ENCODE measurements around the gene GPR55.
A peak's percentile ranks its signal among the peaks of the same experiment; 100 is the strongest.

GPR55 gene

DNA sequence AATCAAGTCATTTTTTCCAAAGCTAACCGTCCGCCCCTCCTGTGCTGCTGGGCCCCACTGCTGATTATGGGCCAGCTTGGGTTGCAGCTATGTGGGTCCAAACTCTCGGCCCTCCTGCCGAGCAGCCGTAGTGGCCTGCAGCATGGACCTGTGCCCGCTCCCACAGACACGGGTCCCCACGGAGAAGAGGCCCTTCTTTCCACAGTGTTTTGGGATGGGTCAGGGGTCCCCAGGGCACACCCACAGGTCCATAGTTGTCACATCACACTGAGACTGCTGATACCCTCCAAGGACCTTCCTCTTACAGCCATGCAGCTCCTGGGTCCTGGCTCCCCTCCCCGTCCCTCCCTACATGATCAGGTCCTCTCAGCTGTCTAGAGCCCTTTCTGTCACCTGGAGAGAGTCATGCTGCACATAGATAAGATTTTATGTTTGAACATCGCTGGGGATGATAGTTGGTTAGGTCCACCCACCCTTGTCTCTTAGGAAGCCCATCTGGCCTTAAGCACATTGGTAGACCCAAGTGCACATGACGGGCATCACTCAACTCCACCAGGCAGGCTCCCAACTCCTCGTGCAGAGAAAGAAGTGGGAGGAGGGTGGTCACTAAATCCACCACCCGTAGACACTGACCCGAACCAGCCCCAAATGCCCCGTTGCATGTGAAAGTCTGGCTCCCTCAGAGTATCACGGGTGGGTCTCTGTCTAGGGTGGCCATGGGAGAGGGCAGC is 17.5 kb downstream of the GPR55 start:
- Histone ChIP-seq H3K4me1 (ENCODE audit: control insufficient read depth, insufficient read depth, low read length, poor library complexity, severe bottlenecking) (peaks cover 10% of the 10 kb centered on the region), H3K27me3 (replicated peaks; ENCODE audit: control insufficient read depth, insufficient read depth, low read length, poor library complexity, severe bottlenecking) (no peaks in the 10 kb centered on the region), H3K9me3 (ENCODE audit: control insufficient read depth, low read length) (no peaks in the 10 kb centered on the region), H3K36me3 (ENCODE audit: control insufficient read depth, insufficient read depth, low read length) (peaks cover 3% of the 10 kb centered on the region), H3K27ac (ENCODE audit: insufficient read depth, low read length, poor library complexity, severe bottlenecking) (no peak overlapping the region), H3K4me3 (ENCODE audit: insufficient read depth, low read depth, low read length, poor library complexity, severe bottlenecking) (no peak overlapping the region)
- DNase-seq = no peak

DNA sequence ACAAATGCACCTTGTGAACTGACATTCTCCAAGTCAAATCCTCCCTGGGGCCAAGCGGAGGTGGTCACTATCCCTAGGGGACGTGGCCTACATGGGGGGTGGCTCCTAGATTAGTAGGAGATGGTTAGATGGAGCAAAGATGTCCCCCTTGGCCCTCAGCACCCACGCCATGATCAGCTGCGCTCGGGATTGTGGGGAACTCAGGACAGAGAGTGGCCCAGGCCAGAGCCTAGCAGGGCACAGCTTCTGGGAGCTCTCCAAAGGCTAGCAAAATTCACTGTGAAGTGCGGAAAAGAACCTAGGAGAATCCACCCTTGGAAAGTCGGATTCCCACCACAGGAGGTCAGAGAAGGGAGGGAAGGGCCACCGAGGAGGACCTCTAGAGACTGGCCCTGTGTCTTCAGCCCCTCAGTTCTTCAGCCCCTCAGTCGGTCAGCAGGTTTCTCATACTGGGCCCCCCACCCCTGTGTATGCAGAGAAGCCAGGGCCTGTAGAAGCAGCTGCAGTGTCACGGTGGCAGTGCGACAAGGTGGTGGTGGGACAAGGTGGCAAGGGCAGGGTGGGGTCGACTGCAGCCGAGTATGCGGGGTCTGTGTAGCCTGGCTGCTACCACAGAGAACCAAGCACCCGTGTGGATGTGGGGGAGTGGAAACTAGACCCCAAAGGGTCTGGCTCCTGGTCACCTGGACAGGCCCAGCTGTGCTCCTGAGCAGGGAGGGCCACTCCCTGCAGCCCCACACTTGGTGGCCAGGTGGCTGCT is 18.4 kb downstream of the GPR55 start:
- DNase-seq = no peak
- Histone ChIP-seq H3K4me3 (ENCODE audit: insufficient read depth, low read depth, low read length, poor library complexity, severe bottlenecking) (no peak overlapping the region), H3K27ac (ENCODE audit: insufficient read depth, low read length, poor library complexity, severe bottlenecking) (no peak overlapping the region), H3K4me1 (ENCODE audit: control insufficient read depth, insufficient read depth, low read length, poor library complexity, severe bottlenecking) (peaks cover 10% of the 10 kb centered on the region), H3K36me3 (ENCODE audit: control insufficient read depth, insufficient read depth, low read length) (peaks cover 3% of the 10 kb centered on the region), H3K9me3 (ENCODE audit: control insufficient read depth, low read length) (no peaks in the 10 kb centered on the region), H3K27me3 (replicated peaks; ENCODE audit: control insufficient read depth, insufficient read depth, low read length, poor library complexity, severe bottlenecking) (no peaks in the 10 kb centered on the region)

DNA sequence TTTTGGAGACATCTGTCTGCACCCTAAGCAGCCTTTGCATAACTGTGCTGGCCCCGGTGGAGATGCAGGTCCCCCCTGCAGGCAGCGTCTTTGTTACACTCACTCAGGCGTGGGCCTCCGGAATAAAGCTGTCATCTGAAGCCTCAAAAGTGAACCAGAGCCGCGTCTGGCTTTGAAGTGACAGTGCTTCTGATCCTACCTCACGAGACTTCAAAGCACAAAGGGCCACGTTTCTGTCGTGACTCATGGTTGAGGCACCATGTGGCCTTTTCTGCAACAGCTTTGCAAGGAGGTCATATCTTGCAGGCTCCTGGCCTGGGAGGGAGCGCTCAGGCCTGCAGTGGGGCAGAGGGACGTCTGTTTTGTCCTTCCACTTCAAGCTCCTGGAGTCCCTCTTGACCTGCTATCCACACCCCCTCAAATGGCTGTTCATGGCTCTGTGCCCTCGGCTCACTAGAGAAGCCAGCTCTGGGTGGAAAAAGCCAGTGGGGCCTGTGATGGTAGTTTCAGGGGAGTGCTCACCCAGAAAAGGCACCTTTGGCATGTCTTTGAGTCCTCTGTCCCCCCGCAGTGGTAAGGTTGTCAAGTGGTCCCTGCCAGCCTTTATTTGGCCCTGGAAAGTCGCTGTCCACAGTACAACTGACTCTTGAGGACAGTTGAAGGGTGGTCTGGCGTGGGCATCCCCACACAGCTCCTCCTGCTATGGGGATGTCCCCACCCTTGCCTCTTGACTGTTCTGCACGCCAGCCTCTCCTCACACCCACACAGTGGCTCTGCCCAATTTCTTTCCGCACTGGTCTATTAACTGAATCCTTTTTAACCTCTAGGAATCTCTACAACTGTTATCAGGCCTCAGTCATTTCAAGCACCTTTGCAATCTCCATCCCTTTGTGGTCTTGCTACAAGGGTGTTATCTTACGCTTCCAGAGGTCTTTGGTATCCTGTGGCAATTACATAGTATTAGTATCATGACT is 19.3 kb downstream of the GPR55 start:
- no peaks in the 10 kb centered on the region for H3K27me3 ChIP-seq (replicated peaks; ENCODE audit: control insufficient read depth, insufficient read depth, low read length, poor library complexity, severe bottlenecking)
- H3K36me3 ChIP-seq (ENCODE audit: control insufficient read depth, insufficient read depth, low read length) = peaks cover 3% of the 10 kb centered on the region
- H3K4me1 ChIP-seq (ENCODE audit: control insufficient read depth, insufficient read depth, low read length, poor library complexity, severe bottlenecking) = peaks cover 10% of the 10 kb centered on the region
- H3K27ac ChIP-seq (ENCODE audit: insufficient read depth, low read length, poor library complexity, severe bottlenecking) = no peak overlapping the region
- no peaks in the 10 kb centered on the region for H3K9me3 ChIP-seq (ENCODE audit: control insufficient read depth, low read length)
- H3K4me3 ChIP-seq (ENCODE audit: insufficient read depth, low read depth, low read length, poor library complexity, severe bottlenecking) = no peak overlapping the region
- peak; percentile 15 to 56 (median 19) for DNase-seq

DNA sequence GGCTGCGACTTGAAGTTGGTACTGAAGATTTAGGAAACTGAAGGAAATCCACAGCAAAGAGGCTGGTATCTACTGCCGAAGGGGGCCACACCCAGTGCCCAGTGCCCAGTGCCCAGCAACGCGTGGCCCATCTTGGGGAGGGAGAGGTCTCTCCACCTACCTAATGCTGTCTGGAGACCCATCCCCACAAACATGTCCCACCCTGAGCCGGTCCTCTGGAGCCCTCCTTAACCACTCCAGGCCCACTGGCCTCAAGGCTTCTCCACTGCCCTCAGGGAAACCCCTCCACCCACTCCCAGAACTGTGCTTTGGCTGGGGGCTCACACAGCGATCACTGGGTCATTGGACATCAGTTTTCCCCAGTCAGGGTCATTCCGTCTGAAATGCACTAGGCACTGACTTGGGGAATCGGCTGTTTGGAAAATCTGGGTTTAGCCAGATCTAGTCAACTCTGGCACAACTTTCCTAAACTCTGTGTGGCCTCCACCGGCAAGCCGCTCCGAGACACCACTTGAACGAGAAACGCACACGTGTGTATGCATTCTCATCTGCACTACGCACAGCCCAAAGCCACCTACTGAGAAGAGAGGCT is 20.1 kb downstream of the GPR55 start:
- Histone ChIP-seq H3K27me3 (replicated peaks; ENCODE audit: control insufficient read depth, insufficient read depth, low read length, poor library complexity, severe bottlenecking) (no peaks in the 10 kb centered on the region), H3K4me1 (ENCODE audit: control insufficient read depth, insufficient read depth, low read length, poor library complexity, severe bottlenecking) (peaks cover 10% of the 10 kb centered on the region), H3K4me3 (ENCODE audit: insufficient read depth, low read depth, low read length, poor library complexity, severe bottlenecking) (no peak overlapping the region), H3K9me3 (ENCODE audit: control insufficient read depth, low read length) (no peaks in the 10 kb centered on the region), H3K27ac (ENCODE audit: insufficient read depth, low read length, poor library complexity, severe bottlenecking) (no peak overlapping the region), H3K36me3 (ENCODE audit: control insufficient read depth, insufficient read depth, low read length) (peaks cover 3% of the 10 kb centered on the region)
- DNase-seq = no peak

DNA sequence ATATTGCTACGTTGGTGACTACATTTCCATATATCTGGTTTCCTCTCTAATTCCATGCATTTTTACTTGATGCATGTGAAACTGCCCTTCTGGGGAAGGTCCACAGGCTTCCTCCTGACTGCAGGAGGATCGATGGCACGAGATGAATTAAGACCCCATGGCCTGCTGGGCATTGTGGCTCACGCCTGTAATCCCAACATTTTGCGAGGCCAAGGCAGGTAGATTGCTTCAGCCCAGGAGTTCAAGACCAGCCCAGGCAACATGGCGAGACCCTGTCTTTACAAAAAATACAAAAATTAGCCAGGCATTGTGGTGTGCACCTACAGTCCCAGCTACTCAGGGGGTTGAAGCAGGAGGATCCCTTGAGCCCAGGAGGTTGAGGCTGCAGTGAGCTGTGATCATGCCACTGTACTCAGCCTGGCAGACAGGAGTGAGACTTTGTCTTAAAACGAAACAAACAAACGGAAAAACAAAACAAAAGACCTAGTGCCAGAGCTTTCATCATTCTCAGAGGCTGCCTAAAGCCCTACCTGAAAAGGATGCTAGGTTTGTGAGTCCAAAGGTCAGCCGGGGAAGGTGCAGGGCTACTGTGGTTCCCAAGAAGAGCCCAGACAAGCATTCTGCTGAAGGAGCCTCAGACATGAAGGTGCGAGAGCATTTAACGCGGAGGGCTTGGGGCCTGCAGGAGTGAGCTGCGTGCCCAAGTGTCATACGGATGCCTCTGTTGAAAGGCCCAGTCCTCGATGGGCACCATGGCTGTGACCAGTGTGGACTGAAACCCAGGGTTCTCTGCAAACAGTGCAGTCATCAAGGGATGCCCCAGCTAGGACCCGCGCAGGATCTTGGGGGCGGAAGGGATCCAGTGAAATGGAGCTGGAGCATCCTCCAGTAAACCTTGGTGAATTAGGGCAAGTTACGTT is 21.6 kb downstream of the GPR55 start:
- no peak for DNase-seq
- Histone ChIP-seq H3K4me3 (ENCODE audit: insufficient read depth, low read depth, low read length, poor library complexity, severe bottlenecking) (no peak overlapping the region), H3K27ac (ENCODE audit: insufficient read depth, low read length, poor library complexity, severe bottlenecking) (no peak overlapping the region), H3K9me3 (ENCODE audit: control insufficient read depth, low read length) (no peaks in the 10 kb centered on the region), H3K36me3 (ENCODE audit: control insufficient read depth, insufficient read depth, low read length) (no peaks in the 10 kb centered on the region), H3K27me3 (replicated peaks; ENCODE audit: control insufficient read depth, insufficient read depth, low read length, poor library complexity, severe bottlenecking) (no peaks in the 10 kb centered on the region), H3K4me1 (ENCODE audit: control insufficient read depth, insufficient read depth, low read length, poor library complexity, severe bottlenecking) (peaks cover 10% of the 10 kb centered on the region)

DNA sequence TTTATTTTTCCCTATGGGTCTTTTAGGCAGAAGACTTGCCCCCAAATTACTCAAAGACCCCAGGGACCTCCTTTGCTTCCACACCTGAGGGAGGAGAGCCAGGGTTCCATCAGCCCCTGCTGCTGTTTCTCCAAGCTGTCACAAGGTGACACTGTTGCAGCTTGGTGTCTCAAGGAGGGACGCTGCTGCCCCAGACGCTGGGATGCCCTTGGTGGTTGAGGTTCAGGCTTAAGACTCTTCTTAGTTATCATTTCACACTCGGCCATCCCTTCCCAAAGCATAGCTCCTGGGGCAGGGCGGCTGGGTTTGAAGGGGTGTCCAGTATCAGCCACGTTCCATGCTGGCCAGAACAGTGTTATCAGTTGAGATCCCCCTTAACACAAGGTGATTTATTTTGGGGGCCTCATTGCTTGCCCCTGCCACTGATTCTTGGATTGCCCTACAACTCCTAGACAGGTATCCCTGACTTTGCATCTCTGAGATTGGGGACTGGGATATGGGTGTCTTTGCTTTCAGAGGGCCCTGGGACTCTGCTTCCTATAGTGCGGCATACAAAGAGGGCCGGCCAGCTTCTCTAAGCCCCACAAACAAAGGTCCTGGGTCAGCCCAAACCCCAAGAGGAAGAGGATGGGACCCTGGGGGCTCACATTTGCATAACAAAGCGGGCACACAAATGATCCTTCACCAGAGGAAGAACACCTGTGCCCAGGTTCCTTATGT is 22.7 kb downstream of the GPR55 start:
- peaks cover 10% of the 10 kb centered on the region for H3K4me1 ChIP-seq (ENCODE audit: control insufficient read depth, insufficient read depth, low read length, poor library complexity, severe bottlenecking)
- H3K27me3 ChIP-seq (replicated peaks; ENCODE audit: control insufficient read depth, insufficient read depth, low read length, poor library complexity, severe bottlenecking) = no peaks in the 10 kb centered on the region
- H3K36me3 ChIP-seq (ENCODE audit: control insufficient read depth, insufficient read depth, low read length) = no peaks in the 10 kb centered on the region
- no peak overlapping the region for H3K27ac ChIP-seq (ENCODE audit: insufficient read depth, low read length, poor library complexity, severe bottlenecking)
- no peaks in the 10 kb centered on the region for H3K9me3 ChIP-seq (ENCODE audit: control insufficient read depth, low read length)
- peak in 1 of 3 donors; percentile 20 for DNase-seq
- no peak overlapping the region for H3K4me3 ChIP-seq (ENCODE audit: insufficient read depth, low read depth, low read length, poor library complexity, severe bottlenecking)

DNA sequence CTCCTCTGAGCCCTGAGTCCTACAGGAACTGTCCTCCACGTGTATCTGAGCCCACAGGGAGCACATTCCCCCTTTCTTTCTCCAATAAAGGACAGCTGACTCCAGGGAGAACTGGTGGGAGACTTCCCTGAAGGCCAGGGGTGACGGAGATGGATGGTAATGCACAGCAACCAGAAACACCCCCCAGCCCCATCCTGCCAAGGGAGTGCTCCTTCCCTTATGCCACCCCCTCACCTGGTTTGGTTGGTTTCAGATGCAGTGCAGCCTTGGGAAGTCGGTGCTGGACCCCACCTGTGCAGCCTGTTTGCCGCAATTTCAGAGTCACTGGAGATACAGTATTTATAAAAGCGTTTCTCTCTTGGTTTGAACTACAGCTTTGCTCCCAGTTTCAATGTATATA is 24.0 kb downstream of the GPR55 start:
- H3K4me3 ChIP-seq (ENCODE audit: insufficient read depth, low read depth, low read length, poor library complexity, severe bottlenecking) = no peak overlapping the region
- no peak overlapping the region for H3K27ac ChIP-seq (ENCODE audit: insufficient read depth, low read length, poor library complexity, severe bottlenecking)
- H3K9me3 ChIP-seq (ENCODE audit: control insufficient read depth, low read length) = no peaks in the 10 kb centered on the region
- H3K27me3 ChIP-seq (replicated peaks; ENCODE audit: control insufficient read depth, insufficient read depth, low read length, poor library complexity, severe bottlenecking) = no peaks in the 10 kb centered on the region
- peaks cover 10% of the 10 kb centered on the region for H3K4me1 ChIP-seq (ENCODE audit: control insufficient read depth, insufficient read depth, low read length, poor library complexity, severe bottlenecking)
- H3K36me3 ChIP-seq (ENCODE audit: control insufficient read depth, insufficient read depth, low read length) = no peaks in the 10 kb centered on the region
- DNase-seq = no peak

DNA sequence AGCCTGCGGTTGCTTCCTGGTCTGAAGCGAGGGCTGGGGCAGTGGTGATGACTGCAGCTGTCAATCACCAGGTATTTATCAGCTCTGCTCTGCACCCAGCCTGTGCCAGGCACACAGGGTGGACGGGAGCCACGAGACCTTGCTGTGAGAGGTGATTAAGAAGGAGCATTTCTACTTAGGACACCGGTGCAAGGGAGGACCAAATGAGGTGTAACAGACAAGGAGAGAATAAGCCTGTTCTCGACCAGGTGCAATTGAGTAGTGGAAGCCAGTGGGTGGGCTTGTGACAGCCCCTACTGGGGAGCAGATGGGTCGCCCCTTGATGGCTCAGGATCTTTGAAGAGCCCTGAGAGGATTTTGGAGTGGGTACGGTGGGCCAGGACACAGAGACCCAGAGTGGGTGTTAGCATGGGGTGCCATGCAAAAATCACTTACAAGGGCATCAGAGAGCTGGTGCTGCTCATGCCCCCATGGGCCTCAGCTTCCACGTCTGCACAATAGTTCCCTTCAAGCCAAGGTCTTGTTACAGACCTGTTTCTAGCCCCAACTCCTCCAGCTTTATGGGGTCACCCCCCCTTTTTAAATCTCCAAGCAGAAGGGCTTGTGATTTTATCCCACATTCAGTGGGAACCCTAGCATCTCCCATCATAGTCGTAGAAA is 24.6 kb downstream of the GPR55 start:
- peaks cover 7% of the 10 kb centered on the region for H3K4me1 ChIP-seq (ENCODE audit: control insufficient read depth, insufficient read depth, low read length, poor library complexity, severe bottlenecking)
- no peak for DNase-seq

More for the DNA sequence above, 24.6 kb downstream of the GPR55 start:
- Histone ChIP-seq H3K9me3 (ENCODE audit: control insufficient read depth, low read length) (no peaks in the 10 kb centered on the region), H3K36me3 (ENCODE audit: control insufficient read depth, insufficient read depth, low read length) (no peaks in the 10 kb centered on the region), H3K4me3 (ENCODE audit: insufficient read depth, low read depth, low read length, poor library complexity, severe bottlenecking) (no peak overlapping the region), H3K27ac (ENCODE audit: insufficient read depth, low read length, poor library complexity, severe bottlenecking) (no peak overlapping the region), H3K27me3 (replicated peaks; ENCODE audit: control insufficient read depth, insufficient read depth, low read length, poor library complexity, severe bottlenecking) (no peaks in the 10 kb centered on the region)
